Neural progenitor cell (in vitro differentiated cells): Measurements from ENCODE around the gene PHLPP1.

ENCODE experiments used
- CTCF ChIP-seq: fragments of 200-600 bp; sonication (generic); IDR thresholded peaks from 2 replicates; pipeline ENCODE4 v1.5.1; 2017; ENCODE audit warnings: antibody characterized with exemption, mild to moderate bottlenecking
- EZH2 ChIP-seq: fragments of 200-600 bp; sonication (generic); IDR thresholded peaks from 2 replicates; pipeline ENCODE4 v1.6.1; 2017; ENCODE audit warnings: antibody characterized with exemption, mild to moderate bottlenecking, moderate library complexity
- EZH2phosphoT487 ChIP-seq: fragments of 200-600 bp; sonication (generic); IDR thresholded peaks from 2 replicates; pipeline ENCODE4 v1.6.1; 2017; ENCODE audit warnings: antibody characterized with exemption

GRCh38 chr18:63016270-63016669 is 300.9 kb downstream of the PHLPP1 start:
- TF ChIP-seq CTCF: peak; percentile 89
- TF ChIP-seq EZH2: no peak
- no peak for TF ChIP-seq EZH2phosphoT487
